ENCODE results near the gene MRPL18.

DNA sequence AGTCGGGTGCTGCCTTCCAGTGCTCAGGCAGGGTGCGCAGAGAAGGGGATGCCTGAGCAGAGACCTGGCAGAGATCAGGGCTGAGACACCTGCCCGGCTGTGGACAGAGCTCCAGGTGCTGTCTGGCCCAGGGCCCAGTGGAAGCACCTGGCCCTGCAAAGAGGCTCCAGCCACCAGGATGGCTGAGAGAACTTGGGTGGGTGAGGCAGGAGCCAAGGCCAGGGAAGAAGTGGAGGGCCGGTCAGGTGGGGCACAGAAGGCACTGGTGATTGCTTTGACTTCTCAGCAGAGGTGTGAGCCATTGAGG is 41.1 kb downstream of the MRPL18 start:
- TF ChIP-seq SMAD3 (CRISPR knock-in tag; conservative IDR thresholded peaks at IDR 0.05), result no peak
- no peak for TF ChIP-seq TFAM (CRISPR knock-in tag; conservative IDR thresholded peaks at IDR 0.05)
- TF ChIP-seq, protein P1, sequence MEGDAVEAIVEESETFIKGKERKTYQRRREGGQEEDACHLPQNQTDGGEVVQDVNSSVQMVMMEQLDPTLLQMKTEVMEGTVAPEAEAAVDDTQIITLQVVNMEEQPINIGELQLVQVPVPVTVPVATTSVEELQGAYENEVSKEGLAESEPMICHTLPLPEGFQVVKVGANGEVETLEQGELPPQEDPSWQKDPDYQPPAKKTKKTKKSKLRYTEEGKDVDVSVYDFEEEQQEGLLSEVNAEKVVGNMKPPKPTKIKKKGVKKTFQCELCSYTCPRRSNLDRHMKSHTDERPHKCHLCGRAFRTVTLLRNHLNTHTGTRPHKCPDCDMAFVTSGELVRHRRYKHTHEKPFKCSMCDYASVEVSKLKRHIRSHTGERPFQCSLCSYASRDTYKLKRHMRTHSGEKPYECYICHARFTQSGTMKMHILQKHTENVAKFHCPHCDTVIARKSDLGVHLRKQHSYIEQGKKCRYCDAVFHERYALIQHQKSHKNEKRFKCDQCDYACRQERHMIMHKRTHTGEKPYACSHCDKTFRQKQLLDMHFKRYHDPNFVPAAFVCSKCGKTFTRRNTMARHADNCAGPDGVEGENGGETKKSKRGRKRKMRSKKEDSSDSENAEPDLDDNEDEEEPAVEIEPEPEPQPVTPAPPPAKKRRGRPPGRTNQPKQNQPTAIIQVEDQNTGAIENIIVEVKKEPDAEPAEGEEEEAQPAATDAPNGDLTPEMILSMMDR (IDR thresholded peaks at IDR 0.05 in 2 of 3, conservative IDR thresholded peaks at IDR 0.05 in 1 of 3; ENCODE audit: insufficient read depth in 2 of 3, low read depth in 1 of 3, low read length in 3 of 3), result no peak
- no peak for TF ChIP-seq POLR2A (conservative IDR thresholded peaks at IDR 0.05)
- TF ChIP-seq, protein P2, sequence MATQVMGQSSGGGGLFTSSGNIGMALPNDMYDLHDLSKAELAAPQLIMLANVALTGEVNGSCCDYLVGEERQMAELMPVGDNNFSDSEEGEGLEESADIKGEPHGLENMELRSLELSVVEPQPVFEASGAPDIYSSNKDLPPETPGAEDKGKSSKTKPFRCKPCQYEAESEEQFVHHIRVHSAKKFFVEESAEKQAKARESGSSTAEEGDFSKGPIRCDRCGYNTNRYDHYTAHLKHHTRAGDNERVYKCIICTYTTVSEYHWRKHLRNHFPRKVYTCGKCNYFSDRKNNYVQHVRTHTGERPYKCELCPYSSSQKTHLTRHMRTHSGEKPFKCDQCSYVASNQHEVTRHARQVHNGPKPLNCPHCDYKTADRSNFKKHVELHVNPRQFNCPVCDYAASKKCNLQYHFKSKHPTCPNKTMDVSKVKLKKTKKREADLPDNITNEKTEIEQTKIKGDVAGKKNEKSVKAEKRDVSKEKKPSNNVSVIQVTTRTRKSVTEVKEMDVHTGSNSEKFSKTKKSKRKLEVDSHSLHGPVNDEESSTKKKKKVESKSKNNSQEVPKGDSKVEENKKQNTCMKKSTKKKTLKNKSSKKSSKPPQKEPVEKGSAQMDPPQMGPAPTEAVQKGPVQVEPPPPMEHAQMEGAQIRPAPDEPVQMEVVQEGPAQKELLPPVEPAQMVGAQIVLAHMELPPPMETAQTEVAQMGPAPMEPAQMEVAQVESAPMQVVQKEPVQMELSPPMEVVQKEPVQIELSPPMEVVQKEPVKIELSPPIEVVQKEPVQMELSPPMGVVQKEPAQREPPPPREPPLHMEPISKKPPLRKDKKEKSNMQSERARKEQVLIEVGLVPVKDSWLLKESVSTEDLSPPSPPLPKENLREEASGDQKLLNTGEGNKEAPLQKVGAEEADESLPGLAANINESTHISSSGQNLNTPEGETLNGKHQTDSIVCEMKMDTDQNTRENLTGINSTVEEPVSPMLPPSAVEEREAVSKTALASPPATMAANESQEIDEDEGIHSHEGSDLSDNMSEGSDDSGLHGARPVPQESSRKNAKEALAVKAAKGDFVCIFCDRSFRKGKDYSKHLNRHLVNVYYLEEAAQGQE (IDR thresholded peaks at IDR 0.05; ENCODE audit: borderline replicate concordance), result no peak
- TF ChIP-seq, protein P2 (CRISPR knock-in tag; IDR thresholded peaks at IDR 0.05; ENCODE audit: low read depth), result no peak
- TF ChIP-seq NONO (IDR thresholded peaks at IDR 0.05; ENCODE audit: low read depth in 2 of 2, low read length in 1 of 2), result no peak
- TF ChIP-seq, protein P3, sequence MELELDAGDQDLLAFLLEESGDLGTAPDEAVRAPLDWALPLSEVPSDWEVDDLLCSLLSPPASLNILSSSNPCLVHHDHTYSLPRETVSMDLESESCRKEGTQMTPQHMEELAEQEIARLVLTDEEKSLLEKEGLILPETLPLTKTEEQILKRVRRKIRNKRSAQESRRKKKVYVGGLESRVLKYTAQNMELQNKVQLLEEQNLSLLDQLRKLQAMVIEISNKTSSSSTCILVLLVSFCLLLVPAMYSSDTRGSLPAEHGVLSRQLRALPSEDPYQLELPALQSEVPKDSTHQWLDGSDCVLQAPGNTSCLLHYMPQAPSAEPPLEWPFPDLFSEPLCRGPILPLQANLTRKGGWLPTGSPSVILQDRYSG (tag; conservative IDR thresholded peaks at IDR 0.05; ENCODE audit: low read depth), result no peak
- no peak for TF ChIP-seq ATF1 (CRISPR knock-in tag; IDR thresholded peaks at IDR 0.05)
- no peak for TF ChIP-seq ATF1 (tag; IDR thresholded peaks at IDR 0.05)
- TF ChIP-seq KDM1A (IDR thresholded peaks at IDR 0.05), result no peak
- no peak for TF ChIP-seq MAZ (CRISPR knock-in tag; conservative IDR thresholded peaks at IDR 0.05 in 1 of 2, IDR thresholded peaks at IDR 0.05 in 1 of 2)
- TF ChIP-seq HDAC6 (IDR thresholded peaks at IDR 0.05; ENCODE audit: low read depth, low read length), result no peak
- no peak for TF ChIP-seq SP2 (IDR thresholded peaks at IDR 0.05; ENCODE audit: extremely low read depth, low read depth, low read length, poor library complexity, severe bottlenecking)

Measured in K562 (cell line).